GM20000 (cell line): Measurements from ENCODE around the gene SLC35A4.

Experiments used
- DNase-seq: peaks from one replicate; pipeline ENCODE4 v3.0.0; 2012; ENCODE audit warnings: low spot score
- CTCF ChIP-seq: IDR thresholded peaks from 2 replicates; pipeline ENCODE4 v1.5.1; 2012; ENCODE audit warnings: mild to moderate bottlenecking, control low read depth; ENCODE audit errors: extremely low read depth, missing control alignments

The SLC35A4 gene

GRCh38 chr5:140567871-140568270, 3.2 kb downstream of the SLC35A4 start:
- DNase-seq, result no peak
- no peak for TF ChIP-seq CTCF

- no peak for DNase-seq
- TF ChIP-seq CTCF, result no peak
Observed at GRCh38 chr5:140568443-140569063, 3.9 kb downstream of the SLC35A4 start.

DNA sequence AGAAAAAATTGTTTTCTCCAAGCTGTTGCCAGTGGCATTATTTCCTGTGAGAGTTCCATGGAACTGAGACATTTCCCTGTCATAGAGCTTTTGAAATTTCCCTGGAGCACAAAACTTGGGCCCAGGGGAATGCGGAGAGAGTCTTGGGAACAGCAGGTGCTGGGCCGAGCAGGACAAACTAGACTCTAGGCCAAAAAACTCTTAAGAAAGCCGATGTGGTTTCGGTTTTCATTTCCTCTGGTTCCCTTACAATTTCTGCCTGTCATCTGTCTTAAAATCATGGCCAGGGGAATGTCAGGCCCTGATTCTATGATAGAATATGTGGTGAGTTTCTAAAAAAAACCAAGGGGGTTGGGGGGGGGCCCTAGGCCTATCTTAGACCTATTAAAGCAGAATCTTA, 4.6 kb downstream of the SLC35A4 start:
- TF ChIP-seq CTCF, result no peak
- peak; percentile 45 for DNase-seq

DNA sequence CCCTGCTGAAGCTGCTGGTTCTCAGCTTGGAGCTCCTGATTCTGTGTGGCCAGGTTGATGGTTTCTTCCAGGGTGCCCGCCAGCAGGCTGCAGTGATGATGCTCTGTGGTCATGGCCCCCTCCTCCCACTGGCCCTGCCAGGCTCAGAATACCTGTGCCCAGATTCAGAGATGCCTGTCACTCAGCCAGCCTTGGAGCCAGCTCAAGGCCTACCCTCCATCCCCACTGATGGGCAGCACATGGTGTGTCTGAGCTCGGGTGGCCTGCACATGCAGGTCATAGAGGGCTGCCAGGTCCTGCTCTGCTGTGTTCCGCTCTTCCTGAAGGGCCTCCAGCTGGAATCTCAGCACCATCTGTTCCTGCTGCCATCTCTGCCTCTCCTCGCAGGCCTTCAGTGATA, 5.4 kb downstream of the SLC35A4 start:
- TF ChIP-seq CTCF, result no peak
- no peak for DNase-seq

DNA sequence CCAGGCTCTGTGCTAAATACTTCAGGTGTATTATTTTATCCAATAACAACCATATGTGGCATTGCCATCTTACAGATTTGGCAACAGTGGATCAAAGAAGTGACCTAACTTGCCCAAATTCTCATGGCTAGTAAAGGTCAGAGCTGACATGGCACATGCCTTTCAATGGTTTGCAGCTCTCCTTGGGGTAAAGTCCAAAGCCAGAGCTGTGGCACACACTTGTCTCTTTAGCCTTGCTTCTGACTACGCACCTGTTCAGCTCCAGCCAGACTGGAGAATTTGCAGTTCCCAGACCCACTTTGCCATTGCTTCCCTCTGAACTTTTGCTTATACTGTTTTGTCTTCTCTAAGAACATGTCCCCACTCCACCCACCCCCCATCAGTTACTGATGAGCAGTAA, 5.9 kb downstream of the SLC35A4 start:
- no peak for TF ChIP-seq CTCF
- DNase-seq, result no peak

DNA sequence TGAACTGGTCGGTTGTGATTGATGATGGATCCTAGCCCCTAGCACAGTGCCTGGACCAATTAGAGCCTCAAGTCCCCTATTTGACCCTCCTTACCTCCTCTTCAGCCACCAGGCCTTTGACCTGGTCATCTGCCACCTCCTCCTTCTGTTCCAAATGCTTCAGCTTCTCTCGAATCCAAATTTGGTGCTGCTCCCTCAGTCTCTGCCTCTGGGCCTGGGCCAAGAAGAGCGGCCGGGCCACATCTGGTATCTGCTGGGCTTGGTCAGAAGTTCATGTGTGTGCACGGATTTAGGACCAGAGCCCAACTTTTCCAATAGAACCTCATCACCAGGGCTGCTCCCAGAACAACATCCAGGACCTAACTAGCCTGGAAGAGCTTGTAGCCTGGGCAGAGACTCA, 6.5 kb downstream of the SLC35A4 start:
- no peak for DNase-seq
- TF ChIP-seq CTCF, result no peak

DNA sequence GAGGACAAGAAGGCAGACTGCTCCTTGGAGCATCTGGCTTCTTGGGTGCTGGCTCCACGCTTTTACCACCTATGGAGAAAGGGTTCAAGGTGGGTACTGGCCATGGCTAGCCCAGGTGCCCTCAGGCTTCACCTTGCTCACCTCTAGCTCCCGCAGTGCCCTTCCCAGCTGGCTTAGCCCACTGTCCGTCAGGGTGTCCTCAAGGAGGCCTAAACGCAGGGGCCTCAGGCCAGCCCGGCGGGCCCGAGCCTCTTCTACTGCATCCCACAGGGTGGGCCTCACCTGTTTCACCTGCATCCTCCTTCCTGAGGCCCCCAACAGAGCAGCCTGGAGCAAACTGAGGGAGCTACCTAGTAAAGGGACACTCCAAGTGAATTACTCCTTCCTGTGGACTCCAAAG, 9.1 kb downstream of the SLC35A4 start:
- DNase-seq, result no peak
- TF ChIP-seq CTCF, result no peak
